ES-I3 (cell line): Measurements from ENCODE around the gene PRELID3B.

Source experiments
- H3K36me3 ChIP-seq: 2 replicates; pipeline ENCODE4 v1.6.1; 2013; ENCODE audit warnings: mild to moderate bottlenecking, low read length, control low read depth, moderate library complexity; ENCODE audit not compliant: insufficient read depth
- H3K4me1 ChIP-seq: 2 replicates; pipeline ENCODE4 v1.6.1; 2013; ENCODE audit warnings: mild to moderate bottlenecking, control low read depth, low read length; ENCODE audit not compliant: insufficient read depth
- H3K9ac ChIP-seq: 2 replicates; pipeline ENCODE4 v1.6.1; 2013; ENCODE audit warnings: low read depth, mild to moderate bottlenecking, low read length, moderate library complexity
- H3K9me3 ChIP-seq: 2 replicates; pipeline ENCODE4 v1.6.1; 2013; ENCODE audit warnings: mild to moderate bottlenecking, low read length, moderate library complexity; ENCODE audit not compliant: control insufficient read depth, insufficient read depth

PRELID3B gene

GRCh38 chr20:59042151-59042795 lies at the start of gene PRELID3B:
Gene PRELID3B, minus strand, starts transcription at chr20:59042786. Its CDS starts 56 bp downstream, at chr20:59042730.
- Histone ChIP-seq H3K36me3 (no peaks in the 10 kb centered on the region; the same call in 1 of the 2 replicates), H3K4me1 (no peaks in the 10 kb centered on the region), H3K9ac (peak within 1 kb of the TSS; percentile 57), H3K9me3 (no peaks in the 10 kb centered on the region)

GRCh38 chr20:59087829-59088433 lies 45.3 kb upstream of the PRELID3B start:
- Histone ChIP-seq H3K9ac (no peak overlapping the region), H3K9me3 (no peaks in the 10 kb centered on the region), H3K36me3 (no peaks in the 10 kb centered on the region), H3K4me1 (no peaks in the 10 kb centered on the region)

GRCh38 chr20:59086923-59087322 lies 44.3 kb upstream of the PRELID3B start:
- Histone ChIP-seq H3K36me3 (no peaks in the 10 kb centered on the region), H3K9ac (no peak overlapping the region), H3K4me1 (no peaks in the 10 kb centered on the region), H3K9me3 (no peaks in the 10 kb centered on the region)

DNA sequence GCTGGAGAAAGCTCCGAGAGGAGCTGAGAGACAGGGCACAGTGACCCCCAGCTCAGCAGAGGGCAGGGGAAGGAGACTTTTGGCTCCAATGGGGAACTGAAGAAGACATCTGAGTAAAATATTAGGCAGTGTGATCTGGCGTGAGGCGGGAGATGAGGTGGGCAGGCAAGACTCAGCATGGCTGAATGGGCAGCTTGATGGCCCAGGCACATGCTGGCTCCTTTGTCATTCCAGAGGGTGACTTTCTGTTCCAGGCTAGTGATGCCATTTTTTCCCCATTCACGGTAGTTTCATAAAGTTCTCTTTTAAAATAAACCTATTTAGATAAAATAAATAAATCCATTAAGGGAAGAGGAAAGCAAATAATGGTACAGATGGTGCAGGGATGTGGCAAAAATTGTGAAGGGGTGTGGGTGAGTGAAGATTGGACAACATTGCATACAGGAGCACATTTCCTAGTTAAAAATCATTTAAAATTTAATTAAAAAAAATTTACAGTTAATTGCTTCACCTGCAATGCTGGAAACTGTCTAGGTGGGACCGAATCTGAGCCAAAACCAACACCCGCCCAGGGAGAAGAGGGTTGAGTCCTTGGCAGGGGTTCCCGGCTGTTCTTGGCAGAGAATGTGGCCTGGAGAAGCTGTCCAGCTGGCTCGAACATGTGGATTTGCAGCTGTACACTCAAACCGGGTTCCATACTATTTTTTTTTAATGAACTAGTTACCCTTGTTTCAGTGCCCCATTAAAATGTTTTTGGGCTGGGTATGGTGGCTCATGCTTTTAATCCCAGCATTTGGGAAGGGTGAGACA lies 41.7 kb upstream of the PRELID3B start:
- no peak overlapping the region for H3K9ac ChIP-seq
- H3K36me3 ChIP-seq = no peaks in the 10 kb centered on the region
- H3K4me1 ChIP-seq = no peaks in the 10 kb centered on the region
- no peaks in the 10 kb centered on the region for H3K9me3 ChIP-seq

GRCh38 chr20:59082981-59083380 lies 40.4 kb upstream of the PRELID3B start:
- no peak overlapping the region for H3K9ac ChIP-seq
- no peaks in the 10 kb centered on the region for H3K9me3 ChIP-seq
- H3K4me1 ChIP-seq = no peaks in the 10 kb centered on the region
- H3K36me3 ChIP-seq = no peaks in the 10 kb centered on the region

DNA sequence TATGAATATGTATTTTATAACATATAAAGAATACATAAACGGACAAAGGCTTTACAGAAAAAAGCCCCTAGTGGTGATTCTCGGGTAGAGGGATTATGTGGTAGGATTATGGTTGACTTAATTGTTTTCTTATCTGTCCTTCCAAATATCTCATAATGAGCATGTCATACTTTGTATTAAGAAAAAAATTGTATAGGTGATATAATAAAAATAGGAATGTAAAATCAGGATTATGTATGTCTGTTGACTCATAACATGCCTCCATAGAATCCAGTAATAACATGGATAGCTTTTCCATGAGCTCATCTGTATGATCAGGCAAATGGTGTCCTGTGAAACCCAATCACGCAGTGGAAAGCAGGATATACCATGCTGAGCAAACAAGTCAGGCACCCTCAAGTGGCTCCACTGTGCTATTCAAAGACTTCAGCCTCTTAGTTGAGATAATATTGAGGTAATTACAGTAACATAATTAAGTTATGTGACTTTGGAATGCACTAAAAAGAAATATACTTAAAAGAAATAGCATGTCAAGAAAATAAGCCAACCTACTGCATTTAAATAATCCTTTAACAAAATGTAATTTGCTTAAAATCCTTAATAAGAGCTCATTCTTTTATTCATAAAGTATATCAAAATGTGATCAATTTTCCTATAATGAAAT lies 39.6 kb upstream of the PRELID3B start:
- Histone ChIP-seq H3K9me3 (no peaks in the 10 kb centered on the region), H3K4me1 (no peaks in the 10 kb centered on the region), H3K9ac (no peak overlapping the region), H3K36me3 (no peaks in the 10 kb centered on the region)

DNA sequence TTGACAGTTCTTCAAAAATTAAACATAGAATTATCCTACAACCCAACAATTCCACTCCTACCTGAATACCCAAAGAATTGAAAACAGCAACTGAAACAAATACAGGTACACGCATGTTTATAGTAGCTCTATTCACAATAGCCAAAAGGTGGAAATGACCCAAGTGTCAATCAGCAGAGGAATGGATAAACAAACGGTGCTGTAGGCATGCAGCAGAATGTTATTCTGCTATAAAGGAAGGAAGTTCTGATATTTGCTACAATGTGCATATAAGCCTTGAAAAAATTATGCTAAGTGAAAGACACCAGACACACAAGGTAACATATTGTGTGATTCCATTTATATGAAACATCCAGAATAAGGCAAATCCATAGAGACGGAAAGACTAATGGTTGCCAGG lies 38.5 kb upstream of the PRELID3B start:
- no peaks in the 10 kb centered on the region for H3K4me1 ChIP-seq
- H3K9ac ChIP-seq = no peak overlapping the region
- no peaks in the 10 kb centered on the region for H3K9me3 ChIP-seq
- H3K36me3 ChIP-seq = no peaks in the 10 kb centered on the region

- H3K36me3 ChIP-seq = no peaks in the 10 kb centered on the region
- H3K9me3 ChIP-seq = no peaks in the 10 kb centered on the region
- H3K4me1 ChIP-seq = no peaks in the 10 kb centered on the region
- no peak overlapping the region for H3K9ac ChIP-seq
Observed at GRCh38 chr20:59078231-59078630, 35.6 kb upstream of the PRELID3B start.

DNA sequence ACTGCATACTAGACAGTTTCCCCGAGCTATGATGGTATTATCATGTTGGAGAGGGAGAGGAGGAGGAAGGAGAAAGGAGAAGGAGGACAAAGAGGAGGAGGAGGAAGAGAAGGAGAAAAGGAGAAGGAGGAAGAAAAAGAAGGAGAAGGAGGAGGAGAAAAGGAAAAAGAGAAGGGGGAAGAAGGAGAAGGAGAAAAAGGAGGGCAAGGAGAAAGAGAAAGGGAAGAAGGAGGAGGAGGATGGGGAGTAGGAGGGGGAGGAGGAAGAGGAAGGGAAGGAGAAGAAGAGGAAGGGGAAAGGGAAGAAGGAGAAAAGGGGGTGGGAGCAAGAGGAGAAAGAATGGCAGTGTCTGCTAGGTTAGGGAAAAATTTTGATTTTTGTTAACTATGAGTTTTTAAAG lies 35.1 kb upstream of the PRELID3B start:
- Histone ChIP-seq H3K9me3 (no peaks in the 10 kb centered on the region), H3K9ac (no peak overlapping the region), H3K4me1 (no peaks in the 10 kb centered on the region), H3K36me3 (no peaks in the 10 kb centered on the region)

DNA sequence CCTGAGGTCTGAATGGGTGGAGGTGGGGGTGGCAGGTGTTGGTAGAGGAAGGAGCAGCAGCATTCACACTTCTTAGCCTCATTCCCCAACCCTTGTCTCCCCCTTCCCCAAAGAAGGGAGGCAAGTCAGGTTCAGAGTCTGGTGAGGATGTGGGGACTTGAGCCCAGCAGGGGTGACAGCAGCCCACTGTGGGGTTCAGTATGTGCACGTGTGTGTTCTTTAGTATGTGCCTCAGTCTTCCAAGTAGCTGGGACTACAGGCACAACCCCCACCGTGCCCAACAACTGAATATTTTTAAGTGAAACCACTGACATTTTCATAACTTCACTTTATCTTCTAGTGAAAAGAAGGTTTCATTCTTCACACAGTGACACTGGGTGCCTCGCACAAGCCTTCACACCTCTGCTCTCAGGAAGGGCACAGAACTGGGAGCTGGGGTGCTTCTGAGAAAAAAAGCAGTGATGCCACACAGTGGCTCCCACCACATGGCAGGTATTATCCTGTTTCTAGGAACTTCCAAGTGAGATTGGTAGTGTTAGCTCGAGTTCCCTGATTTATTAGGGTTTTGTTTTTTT lies 33.4 kb upstream of the PRELID3B start:
- Histone ChIP-seq H3K9ac (no peak overlapping the region), H3K4me1 (no peaks in the 10 kb centered on the region), H3K36me3 (no peaks in the 10 kb centered on the region), H3K9me3 (no peaks in the 10 kb centered on the region)

- Histone ChIP-seq H3K9me3 (no peaks in the 10 kb centered on the region), H3K9ac (no peak overlapping the region), H3K4me1 (no peaks in the 10 kb centered on the region), H3K36me3 (no peaks in the 10 kb centered on the region)
Observed at GRCh38 chr20:59074456-59074855, 31.9 kb upstream of the PRELID3B start.

DNA sequence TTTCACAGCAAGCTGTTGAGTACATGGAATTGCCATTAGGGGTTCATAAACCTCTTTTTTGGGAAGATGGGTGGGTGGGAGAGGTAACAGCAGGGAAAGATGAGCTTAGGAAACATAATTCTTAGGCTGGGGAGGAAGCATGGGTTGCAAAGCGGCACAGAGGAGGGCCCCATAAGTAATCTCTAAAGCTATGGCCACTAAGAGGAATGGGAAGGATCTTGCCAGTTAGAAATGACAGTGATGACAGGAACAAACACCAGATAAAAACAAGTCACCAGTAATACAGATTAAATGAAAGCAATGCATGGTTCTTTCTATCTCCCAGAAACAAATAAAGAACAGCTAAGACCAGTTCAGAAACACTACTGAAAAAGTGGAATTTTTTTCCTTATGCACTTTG lies 31.0 kb upstream of the PRELID3B start:
- no peaks in the 10 kb centered on the region for H3K4me1 ChIP-seq
- no peaks in the 10 kb centered on the region for H3K36me3 ChIP-seq
- no peaks in the 10 kb centered on the region for H3K9me3 ChIP-seq
- no peak overlapping the region for H3K9ac ChIP-seq

- Histone ChIP-seq H3K4me1 (no peaks in the 10 kb centered on the region), H3K36me3 (no peaks in the 10 kb centered on the region), H3K9me3 (no peaks in the 10 kb centered on the region), H3K9ac (no peak overlapping the region)
Observed at GRCh38 chr20:59071216-59071615, 28.6 kb upstream of the PRELID3B start.

DNA sequence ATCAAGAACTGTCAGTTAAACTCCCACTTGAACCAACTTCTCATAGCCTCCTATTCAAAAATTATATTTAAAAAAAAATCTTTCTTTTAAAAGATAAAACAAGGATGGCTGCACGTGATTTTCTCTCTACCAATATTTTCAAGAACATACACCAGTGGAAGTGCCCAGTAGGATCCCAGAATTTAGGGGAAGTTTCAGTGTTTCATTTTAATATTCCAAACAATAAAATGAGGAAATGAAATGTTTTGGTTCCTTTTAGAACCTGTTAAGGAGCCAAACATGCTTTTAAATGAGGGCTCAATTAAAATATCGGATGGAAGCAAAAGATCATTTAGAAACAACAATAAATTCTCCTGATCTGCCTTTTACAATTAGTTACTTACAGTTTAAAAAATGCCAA lies 26.4 kb upstream of the PRELID3B start:
- Histone ChIP-seq H3K36me3 (no peaks in the 10 kb centered on the region), H3K4me1 (peaks cover 2% of the 10 kb centered on the region; the same call in 1 of the 2 replicates), H3K9me3 (no peaks in the 10 kb centered on the region), H3K9ac (no peak overlapping the region)
